CD14-positive monocyte (primary cell): ENCODE measurements around the gene ACAP3. TPM values are rescaled to one million over a fixed set of nuclear protein-coding genes. Genes with fewer than 3 reads are reported as not detected.

ENCODE experiments used
- DNase-seq, 3 donors: peaks; one replicate each; pipeline ENCODE4 v3.0.0-alpha.2; 2011 to 2022
- H2AFZ ChIP-seq: 2 replicates; pipeline ENCODE4 v1.6.0; 2012; ENCODE audit warnings: mild to moderate bottlenecking, low read depth, low read length, inconsistent platforms; ENCODE audit not compliant: insufficient read depth, poor library complexity, severe bottlenecking
- H3K27ac ChIP-seq, 2 donors: 1 replicate in 1 of 2; 2 replicates in 1 of 2; pipeline ENCODE4 v1.5.1; 2012 to 2013; ENCODE audit warnings: low read length in 2 of 2, control low read depth in 1 of 2, inconsistent platforms in 1 of 2, low read depth in 1 of 2, mild to moderate bottlenecking in 1 of 2
- H3K27me3 ChIP-seq, 2 donors: one replicate each; pipeline versions ENCODE4 v1.6.0 to v1.6.1; 2011 to 2013; ENCODE audit warnings: low read length in 2 of 2; ENCODE audit not compliant: control insufficient read depth in 2 of 2, insufficient read depth in 2 of 2
- H3K36me3 ChIP-seq, 2 donors: replicated peaks in 1 of 2; 1 replicate in 1 of 2; 2 replicates in 1 of 2; pipeline versions ENCODE4 v1.5.1 to v1.6.1; 2012 to 2013; ENCODE audit warnings: low read length in 2 of 2, control low read depth in 1 of 2, inconsistent platforms in 1 of 2, mild to moderate bottlenecking in 1 of 2; ENCODE audit not compliant: insufficient read depth in 2 of 2, control insufficient read depth in 1 of 2
- H3K4me1 ChIP-seq, 2 donors: 1 replicate in 1 of 2; 2 replicates in 1 of 2; pipeline versions ENCODE4 v1.5.1 to v1.6.1; 2012 to 2013; ENCODE audit warnings: low read length in 2 of 2, control low read depth in 1 of 2, inconsistent platforms in 1 of 2, mild to moderate bottlenecking in 1 of 2, moderate library complexity in 1 of 2; ENCODE audit not compliant: insufficient read depth in 2 of 2, control insufficient read depth in 1 of 2
- H3K4me2 ChIP-seq: replicated peaks from 2 replicates; pipeline ENCODE3; 2012; ENCODE audit warnings: low read length, moderate library complexity, mild to moderate bottlenecking; ENCODE audit not compliant: poor library complexity, severe bottlenecking; ENCODE audit errors: extremely low read depth
- H3K4me3 ChIP-seq, 3 experiments: fragments of 200-600 bp in 1 of 3; sonication (generic) in 1 of 3; replicated peaks in 1 of 3; 1 replicate in 2 of 3; 2 replicates in 1 of 3; pipeline ENCODE4 v1.5.1; 2011 to 2013; ENCODE audit warnings: low read length in 3 of 3, mild to moderate bottlenecking in 3 of 3, control low read depth in 2 of 3, low read depth in 2 of 3, inconsistent platforms in 1 of 3, moderate library complexity in 1 of 3
- H3K79me2 ChIP-seq: 2 replicates; pipeline ENCODE4 v1.6.0; 2012; ENCODE audit warnings: mild to moderate bottlenecking, control low read depth, inconsistent platforms, low read length, moderate library complexity; ENCODE audit not compliant: insufficient read depth
- H3K9ac ChIP-seq: 2 replicates; pipeline ENCODE4 v1.6.0; 2017; ENCODE audit warnings: low read length, mild to moderate bottlenecking; ENCODE audit not compliant: insufficient read depth, poor library complexity, severe bottlenecking
- H3K9me3 ChIP-seq, 2 donors: replicated peaks in 1 of 2; 1 replicate in 1 of 2; 2 replicates in 1 of 2; pipeline versions ENCODE4 v1.5.1 to v1.6.1; 2012 to 2013; ENCODE audit warnings: low read length in 2 of 2, control low read depth in 1 of 2; ENCODE audit not compliant: control insufficient read depth in 1 of 2, insufficient read depth in 1 of 2
- H4K20me1 ChIP-seq: 2 replicates; pipeline ENCODE4 v1.6.0; 2012; ENCODE audit warnings: mild to moderate bottlenecking, low read length, control low read depth, moderate library complexity; ENCODE audit not compliant: insufficient read depth
- H3K27ac Mint-ChIP-seq, 7 donors: one replicate each; pipeline ENCODE4 v1.8.0; 2020; ENCODE audit warnings: mild to moderate bottlenecking in 7 of 7, mixed read lengths in 7 of 7, moderate library complexity in 6 of 7, inconsistent platforms in 2 of 7
- H3K27me3 Mint-ChIP-seq, 3 donors: one replicate each; pipeline ENCODE4 v1.8.0; 2021 to 2022; ENCODE audit warnings: low read depth in 3 of 3, mild to moderate bottlenecking in 3 of 3, mixed read lengths in 3 of 3, moderate library complexity in 3 of 3, inconsistent platforms in 1 of 3
- H3K36me3 Mint-ChIP-seq, 2 donors: one replicate each; pipeline ENCODE4 v1.8.0; 2020; ENCODE audit warnings: mixed read lengths in 2 of 2, inconsistent platforms in 1 of 2, mild to moderate bottlenecking in 1 of 2
- H3K4me1 Mint-ChIP-seq: one replicate; pipeline ENCODE4 v1.8.0; 2020; ENCODE audit warnings: mild to moderate bottlenecking, mixed read lengths
- H3K4me3 Mint-ChIP-seq, 2 donors: one replicate each; pipeline ENCODE4 v1.8.0; 2020; ENCODE audit warnings: mild to moderate bottlenecking in 2 of 2, mixed read lengths in 2 of 2, moderate library complexity in 1 of 2
- H3K9me3 Mint-ChIP-seq, 7 donors: one replicate each; pipeline ENCODE4 v1.8.0; 2020 to 2022; ENCODE audit warnings: mixed read lengths in 7 of 7, mild to moderate bottlenecking in 6 of 7, moderate library complexity in 6 of 7, inconsistent platforms in 2 of 7
- CTCF ChIP-seq: fragments of 200-600 bp; IDR thresholded peaks from one replicate; pipeline ENCODE4 v1.8.0; 2022; ENCODE audit warnings: antibody characterized with exemption, mild to moderate bottlenecking
- WGBS: methylation state at CpG from one replicate; pipeline ENCODE4 v1.1.5; 2013; ENCODE audit warnings: missing lambda C conversion rate; ENCODE audit not compliant: insufficient coverage; 5-methylcytosine and 5-hydroxymethylcytosine counted together
- intact Hi-C, 2 donors: fragments of 100-400 bp; cut with micrococcal nuclease; formaldehyde crosslinking; loops; one replicate each; pipeline versions ENCODE4 v1.15.0 to v1.15.1; 2023
- polyA plus RNA-seq, 3 donors: library from polyadenylated mRNA; depleted of rRNA in 1 of 3; unstranded in 2 of 3; stranded (reverse) in 1 of 3; fragments of 300-500 nt in 2 of 3; fragments of >200 nt in 1 of 3; fragmentation: Illumina TruSeq in 2 of 3; gene quantifications; 1 replicate in 2 of 3; 2 replicates in 1 of 3; pipeline ENCODE4 v1.2.3, GENCODE V29; 2012 to 2021

Gene ACAP3
- polyA plus RNA-seq, 3 donors = 3.5 to 132 (median 4.0) TPM

- intact Hi-C loops = no loop called here
- Mint-ChIP-seq H3K4me3 (no peak overlapping the region), H3K36me3 (peaks cover 7 to 23% of the 10 kb centered on the region in 2 donors), H3K27me3 (no peaks in the 10 kb centered on the region), H3K4me1 (no peaks in the 10 kb centered on the region), H3K27ac (no peak overlapping the region), H3K9me3 (peaks cover 0 to 2% (median 0%) of the 10 kb centered on the region in 7 donors)
- Histone ChIP-seq H3K4me1 (no peaks in the 10 kb centered on the region), H3K27me3 (no peaks in the 10 kb centered on the region), H4K20me1 (no peaks in the 10 kb centered on the region), H2AFZ (no peak overlapping the region), H3K27ac (no peak overlapping the region), H3K79me2 (no peaks in the 10 kb centered on the region), H3K9ac (no peak overlapping the region), H3K4me2 (no peak overlapping the region), H3K36me3 (peaks cover 9 to 10% of the 10 kb centered on the region in 2 donors), H3K4me3 (no peak overlapping the region), H3K9me3 (no peaks in the 10 kb centered on the region)
- WGBS = 93% methylated on average over 11 of the region's 11 CpGs
- DNase-seq = no peak
- no peak for TF ChIP-seq CTCF
These were observed 27.1 kb upstream of the ACAP3 start for GRCh38 chr1:1334835-1335234.

GRCh38 chr1:1333551-1334241, 26.0 kb upstream of the ACAP3 start:
- H3K4me2 ChIP-seq = no peak overlapping the region
- H3K36me3 Mint-ChIP-seq = peaks cover 2 to 13% of the 10 kb centered on the region in 2 donors
- H2AFZ ChIP-seq = no peak overlapping the region
- 95% methylated on average over 36 of the region's 36 CpGs for WGBS
- no peaks in the 10 kb centered on the region for H3K27me3 ChIP-seq
- H3K9me3 Mint-ChIP-seq = peaks cover 0 to 3% (median 0%) of the 10 kb centered on the region in 7 donors
- H3K27ac ChIP-seq = no peak overlapping the region
- no peaks in the 10 kb centered on the region for H3K4me1 ChIP-seq
- no peak overlapping the region for H3K9ac ChIP-seq
- H3K9me3 ChIP-seq = no peaks in the 10 kb centered on the region
- no peaks in the 10 kb centered on the region for H4K20me1 ChIP-seq
- no peak overlapping the region for H3K4me3 Mint-ChIP-seq
- peaks cover 6 to 8% of the 10 kb centered on the region in 2 donors for H3K36me3 ChIP-seq
- intact Hi-C loops = no loop called here
- DNase-seq = no peak
- no peak for TF ChIP-seq CTCF
- H3K27me3 Mint-ChIP-seq = no peaks in the 10 kb centered on the region
- no peak overlapping the region for H3K27ac Mint-ChIP-seq
- H3K4me3 ChIP-seq = no peak overlapping the region
- H3K4me1 Mint-ChIP-seq = no peaks in the 10 kb centered on the region
- H3K79me2 ChIP-seq = no peaks in the 10 kb centered on the region
